ENCODE data around the gene NPHS1. TPM values are rescaled to one million over a fixed set of nuclear protein-coding genes. Genes with fewer than 3 reads are reported as not detected.

The NPHS1 gene
- total RNA-seq, 1 experiment from 2014 or later: 0.67 TPM

- ATAC-seq (no peak), DNase-seq (ENCODE audit: low read depth, low spot score) (no peak)
- H3K4me3 ChIP-seq (ENCODE audit: low read depth in 2 of 2, low read length in 2 of 2): no peak overlapping the region
- no peak for TF ChIP-seq POLR2AphosphoS5 (IDR thresholded peaks at IDR 0.05; ENCODE audit: low read depth, low read length)
- no peak for TF ChIP-seq REST (IDR thresholded peaks at IDR 0.05; ENCODE audit: insufficient read depth in 1 of 2, low read depth in 2 of 2, low read length in 1 of 2)
- TF ChIP-seq TCF7L2 (IDR thresholded peaks at IDR 0.05; ENCODE audit: low read depth, low read length): no peak
- TF ChIP-seq CTCF (IDR thresholded peaks at IDR 0.05): no peak
- TF ChIP-seq SIN3A (IDR thresholded peaks at IDR 0.05; ENCODE audit: borderline replicate concordance, insufficient read depth, low read depth, low read length): no peak
- POLR2A ChIA-PET: no interaction called here
- H3K27me3 ChIP-seq (ENCODE audit: control insufficient read depth, insufficient read depth, low read length): no peaks in the 10 kb centered on the region
- H3K27ac ChIP-seq (ENCODE audit: low read length): no peak overlapping the region
- no peaks in the 10 kb centered on the region for H3K9me3 ChIP-seq (ENCODE audit: control insufficient read depth, insufficient read depth, low read depth, low read length)
- BruUV-seq (replicated peaks): no TSS peak
- H3K36me3 ChIP-seq (ENCODE audit: control insufficient read depth, insufficient read depth, low read length): no peaks in the 10 kb centered on the region
- in situ Hi-C loops (cut with HindIII; ENCODE audit: low pct_unique_long_range_greater_than_20kb, low sequenced_read_pairs): no loop called here
- CTCF ChIA-PET: no interaction called here
- intact Hi-C loops (cut with micrococcal nuclease; ENCODE audit: unreplicated experiment): no loop called here
- H3K4me1 ChIP-seq (ENCODE audit: control insufficient read depth, insufficient read depth, low read length): peaks cover 9% of the 10 kb centered on the region
Observed at GRCh38 chr19:35872180-35872579, 19.9 kb upstream of the NPHS1 start.

- no peak for DNase-seq (ENCODE audit: low read depth, low spot score)
- in situ Hi-C loops (cut with HindIII; ENCODE audit: low pct_unique_long_range_greater_than_20kb, low sequenced_read_pairs): no loop called here
- H3K36me3 ChIP-seq (ENCODE audit: control insufficient read depth, insufficient read depth, low read length): no peaks in the 10 kb centered on the region
- peaks cover 9% of the 10 kb centered on the region for H3K4me1 ChIP-seq (ENCODE audit: control insufficient read depth, insufficient read depth, low read length)
- CTCF ChIA-PET: no interaction called here
- no peaks in the 10 kb centered on the region for H3K9me3 ChIP-seq (ENCODE audit: control insufficient read depth, insufficient read depth, low read depth, low read length)
- H3K27me3 ChIP-seq (ENCODE audit: control insufficient read depth, insufficient read depth, low read length): no peaks in the 10 kb centered on the region
- H3K4me3 ChIP-seq (ENCODE audit: low read depth in 2 of 2, low read length in 2 of 2): no peak overlapping the region
- TF ChIP-seq SIN3A (IDR thresholded peaks at IDR 0.05; ENCODE audit: borderline replicate concordance, insufficient read depth, low read depth, low read length) (no peak), REST (IDR thresholded peaks at IDR 0.05; ENCODE audit: insufficient read depth in 1 of 2, low read depth in 2 of 2, low read length in 1 of 2) (no peak), POLR2AphosphoS5 (IDR thresholded peaks at IDR 0.05; ENCODE audit: low read depth, low read length) (no peak), TCF7L2 (IDR thresholded peaks at IDR 0.05; ENCODE audit: low read depth, low read length) (no peak), CTCF (IDR thresholded peaks at IDR 0.05) (no peak)
- BruUV-seq (replicated peaks): no TSS peak
- POLR2A ChIA-PET: no interaction called here
- intact Hi-C loops (cut with micrococcal nuclease; ENCODE audit: unreplicated experiment): no loop called here
- ATAC-seq: no peak
- H3K27ac ChIP-seq (ENCODE audit: low read length): no peak overlapping the region
Observed at GRCh38 chr19:35871611-35872010, 19.3 kb upstream of the NPHS1 start.
